ENCODE measurements around the gene GAS5. TPM values are rescaled to one million over a fixed set of nuclear protein-coding genes. Genes with fewer than 3 reads are reported as not detected.

The GAS5 gene
- polyA plus RNA-seq, 1 of the 3 experiments (the other 2 are of a cell fraction), result 961 TPM

- DNase-seq, result no peak
- peak overlapping the region; percentile 90 for H3K4me2 ChIP-seq
- CTCF ChIA-PET, result interaction anchor here (0.6 to 1.9 kb wide), 9 partner anchors 14 to 404 kb away, joined by 3 to 9 read pairs (median 3); partner anchors contain the start of gene KLHL20
- H3K9ac ChIP-seq, result peak overlapping the region; percentile 86
- 0% methylated on average over 12 of the region's 25 CpGs for WGBS (ENCODE audit: low lambda C conversion rate)
- peak overlapping the region; percentile 96 to 97 for H3K27ac ChIP-seq (ENCODE audit: low read depth in 2 of 2, low read length in 1 of 2)
- TF ChIP-seq TAF1 (IDR thresholded peaks at IDR 0.05; ENCODE audit: borderline replicate concordance, low read depth, low read length) (0 out of 2 replicates have a peak, but pooled peaks have one; percentile 4), FOXM1 (IDR thresholded peaks at IDR 0.05; ENCODE audit: low read depth) (no peak), CHD2 (IDR thresholded peaks at IDR 0.05; ENCODE audit: low read length, partially characterized antibody) (no peak)
- POLR2A ChIA-PET, result interaction anchor here (1.0 to 1.7 kb wide), 5 partner anchors 22 to 347 kb away, joined by 3 to 8 read pairs (median 4); partner anchors contain the start of genes GAS5, PRDX6 and ZBTB37
- H2AFZ ChIP-seq (ENCODE audit: low read depth), result peak overlapping the region; percentile 91
- H3K9me3 ChIP-seq, result no peaks in the 10 kb centered on the region
- H3K9me2 ChIP-seq, result no peaks in the 10 kb centered on the region
- peak overlapping the region; percentile 76 to 93 for H3K4me3 ChIP-seq (ENCODE audit: low read depth in 2 of 2, low read length in 1 of 2)
- no peaks in the 10 kb centered on the region for H3K27me3 ChIP-seq (ENCODE audit: insufficient read depth)
- peaks cover 7% of the 10 kb centered on the region in 2 experiments for H3K36me3 ChIP-seq (replicated peaks in 1 of 2; ENCODE audit: control insufficient read depth in 1 of 2, insufficient read depth in 2 of 2, low read length in 1 of 2)
- H3K4me1 ChIP-seq (ENCODE audit: control insufficient read depth in 1 of 2, insufficient read depth in 2 of 2, low read depth in 1 of 2, low read length in 1 of 2), result peaks cover 10 to 13% of the 10 kb centered on the region in 2 experiments; a peak in 3 of 4 replicates
- no peaks in the 10 kb centered on the region for H4K20me1 ChIP-seq (ENCODE audit: insufficient read depth)
- peaks cover 16% of the 10 kb centered on the region for H3F3A ChIP-seq (replicated peaks; ENCODE audit: insufficient read depth)
- peaks cover 74% of the 10 kb centered on the region for H3K79me2 ChIP-seq (ENCODE audit: insufficient read depth)
These were observed 43.9 kb downstream of the GAS5 start for GRCh38 chr1:173823781-173824314.

DNA sequence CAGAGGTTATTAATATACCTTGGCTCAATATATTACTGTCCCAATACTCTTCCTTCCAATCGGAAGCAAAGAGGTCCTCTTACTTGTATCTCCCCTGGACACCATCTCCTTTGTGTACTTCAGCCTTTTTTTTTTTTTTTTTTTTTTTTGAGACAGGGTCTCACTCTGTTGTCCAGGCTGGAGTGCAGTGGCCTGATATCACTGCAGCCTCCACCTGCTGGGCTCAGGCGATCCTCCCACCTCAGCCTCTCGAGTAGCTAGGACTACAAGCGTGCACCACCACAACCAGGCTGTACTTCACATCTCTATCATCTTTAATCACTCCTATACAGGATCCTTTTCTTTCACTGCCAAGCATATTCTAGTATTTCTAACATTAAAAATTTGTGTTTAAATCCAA is 46.1 kb downstream of the GAS5 start:
- Histone ChIP-seq H3K36me3 (replicated peaks in 1 of 2; ENCODE audit: control insufficient read depth in 1 of 2, insufficient read depth in 2 of 2, low read length in 1 of 2) (peaks cover 4 to 8% of the 10 kb centered on the region in 2 experiments), H3K27ac (ENCODE audit: low read depth in 2 of 2, low read length in 1 of 2) (no peak overlapping the region)
- CTCF ChIA-PET, result interaction anchor here (0.6 kb wide), 1 partner anchor 240 kb away, joined by 3 read pairs; no protein-coding TSS in a partner anchor

GRCh38 chr1:173818459-173818858 is 49.3 kb downstream of the GAS5 start:
- Histone ChIP-seq H2AFZ (ENCODE audit: low read depth) (no peak overlapping the region), H3K9me2 (no peaks in the 10 kb centered on the region), H3K27ac (ENCODE audit: low read depth in 2 of 2, low read length in 1 of 2) (no peak overlapping the region), H4K20me1 (ENCODE audit: insufficient read depth) (no peaks in the 10 kb centered on the region), H3F3A (replicated peaks; ENCODE audit: insufficient read depth) (no peaks in the 10 kb centered on the region), H3K9me3 (no peaks in the 10 kb centered on the region), H3K79me2 (ENCODE audit: insufficient read depth) (peaks cover 100% of the 10 kb centered on the region), H3K4me2 (no peak overlapping the region), H3K27me3 (ENCODE audit: insufficient read depth) (no peaks in the 10 kb centered on the region), H3K9ac (no peak overlapping the region), H3K4me3 (ENCODE audit: low read depth in 2 of 2, low read length in 1 of 2) (no peak overlapping the region), H3K4me1 (ENCODE audit: control insufficient read depth in 1 of 2, insufficient read depth in 2 of 2, low read depth in 1 of 2, low read length in 1 of 2) (peaks cover 5 to 7% of the 10 kb centered on the region in 2 experiments; a peak in 3 of 4 replicates), H3K36me3 (replicated peaks in 1 of 2; ENCODE audit: control insufficient read depth in 1 of 2, insufficient read depth in 2 of 2, low read length in 1 of 2) (peaks cover 4 to 8% of the 10 kb centered on the region in 2 experiments)
- no peak for TF ChIP-seq MEF2A (IDR thresholded peaks at IDR 0.05; ENCODE audit: borderline replicate concordance, low read depth)
- POLR2A ChIA-PET, result no interaction called here
- no peak for DNase-seq
- 92% methylated on average over 1 of the region's 1 CpG for WGBS (ENCODE audit: low lambda C conversion rate)
- CTCF ChIA-PET, result interaction anchor here (0.6 kb wide), 1 partner anchor 925 kb away, joined by 3 read pairs; no protein-coding TSS in a partner anchor

More for the DNA sequence above, 46.1 kb downstream of the GAS5 start:
- DNase-seq, result no peak
- Histone ChIP-seq H3K4me3 (ENCODE audit: low read depth in 2 of 2, low read length in 1 of 2) (no peak overlapping the region), H3K9ac (no peak overlapping the region), H4K20me1 (ENCODE audit: insufficient read depth) (no peaks in the 10 kb centered on the region), H2AFZ (ENCODE audit: low read depth) (no peak overlapping the region), H3K9me2 (no peaks in the 10 kb centered on the region), H3K9me3 (no peaks in the 10 kb centered on the region), H3K4me2 (peak overlapping the region; percentile 90; the same call in 1 of the 2 replicates), H3K4me1 (ENCODE audit: control insufficient read depth in 1 of 2, insufficient read depth in 2 of 2, low read depth in 1 of 2, low read length in 1 of 2) (peaks cover 7% of the 10 kb centered on the region in 2 experiments; a peak in 3 of 4 replicates), H3K27me3 (ENCODE audit: insufficient read depth) (no peaks in the 10 kb centered on the region), H3F3A (replicated peaks; ENCODE audit: insufficient read depth) (peaks cover 13% of the 10 kb centered on the region), H3K79me2 (ENCODE audit: insufficient read depth) (peaks cover 86% of the 10 kb centered on the region)
- 97% methylated on average over 4 of the region's 4 CpGs for WGBS (ENCODE audit: low lambda C conversion rate)
- TF ChIP-seq NFIC (IDR thresholded peaks at IDR 0.05; ENCODE audit: borderline replicate concordance) (no peak), ELF1 (IDR thresholded peaks at IDR 0.05) (no peak), GABPA (IDR thresholded peaks at IDR 0.05; ENCODE audit: low read depth) (no peak), YY1 (IDR thresholded peaks at IDR 0.05; ENCODE audit: low read depth) (no peak), MXI1 (IDR thresholded peaks at IDR 0.05; ENCODE audit: low read depth, low read length) (no peak)
- TF ChIP-seq, protein P1, sequence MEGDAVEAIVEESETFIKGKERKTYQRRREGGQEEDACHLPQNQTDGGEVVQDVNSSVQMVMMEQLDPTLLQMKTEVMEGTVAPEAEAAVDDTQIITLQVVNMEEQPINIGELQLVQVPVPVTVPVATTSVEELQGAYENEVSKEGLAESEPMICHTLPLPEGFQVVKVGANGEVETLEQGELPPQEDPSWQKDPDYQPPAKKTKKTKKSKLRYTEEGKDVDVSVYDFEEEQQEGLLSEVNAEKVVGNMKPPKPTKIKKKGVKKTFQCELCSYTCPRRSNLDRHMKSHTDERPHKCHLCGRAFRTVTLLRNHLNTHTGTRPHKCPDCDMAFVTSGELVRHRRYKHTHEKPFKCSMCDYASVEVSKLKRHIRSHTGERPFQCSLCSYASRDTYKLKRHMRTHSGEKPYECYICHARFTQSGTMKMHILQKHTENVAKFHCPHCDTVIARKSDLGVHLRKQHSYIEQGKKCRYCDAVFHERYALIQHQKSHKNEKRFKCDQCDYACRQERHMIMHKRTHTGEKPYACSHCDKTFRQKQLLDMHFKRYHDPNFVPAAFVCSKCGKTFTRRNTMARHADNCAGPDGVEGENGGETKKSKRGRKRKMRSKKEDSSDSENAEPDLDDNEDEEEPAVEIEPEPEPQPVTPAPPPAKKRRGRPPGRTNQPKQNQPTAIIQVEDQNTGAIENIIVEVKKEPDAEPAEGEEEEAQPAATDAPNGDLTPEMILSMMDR (IDR thresholded peaks at IDR 0.05), result no peak
- POLR2A ChIA-PET, result no interaction called here

Other genes with a start within 250 kb of the GAS5 start
- gene TEX50, start 232.7 kb downstream of the GAS5 start, polyA plus RNA-seq (2012; rRNA removed), result not detected in 2 replicates
- gene ANKRD45, start 198.1 kb downstream of the GAS5 start, polyA plus RNA-seq (2012; rRNA removed), result 1.8 and 2.3 TPM in 2 replicates
- gene KLHL20, start 153.0 kb downstream of the GAS5 start, polyA plus RNA-seq (2012; rRNA removed), result 14.0 and 20.1 TPM in 2 replicates
- gene DARS2, start 43.3 kb downstream of the GAS5 start, polyA plus RNA-seq (2012; rRNA removed), result 17.1 and 22.1 TPM in 2 replicates
- gene CENPL, start 43.1 kb downstream of the GAS5 start, polyA plus RNA-seq (2012; rRNA removed), result 4.0 and 6.9 TPM in 2 replicates
- 0.89 and 1.2 TPM in 2 replicates for gene ZBTB37, start 391 bp upstream of the GAS5 start, polyA plus RNA-seq (2012; rRNA removed)
- gene SERPINC1, start 49.3 kb upstream of the GAS5 start, polyA plus RNA-seq (2012; rRNA removed), result 0.05 and 0.08 TPM in 2 replicates
- 2.9 and 3.3 TPM in 2 replicates for gene RC3H1, start 154.4 kb upstream of the GAS5 start, polyA plus RNA-seq (2012; rRNA removed)

Data from SK-N-SH (cell line).